Measurements from ENCODE around the gene FN3K.

DNA sequence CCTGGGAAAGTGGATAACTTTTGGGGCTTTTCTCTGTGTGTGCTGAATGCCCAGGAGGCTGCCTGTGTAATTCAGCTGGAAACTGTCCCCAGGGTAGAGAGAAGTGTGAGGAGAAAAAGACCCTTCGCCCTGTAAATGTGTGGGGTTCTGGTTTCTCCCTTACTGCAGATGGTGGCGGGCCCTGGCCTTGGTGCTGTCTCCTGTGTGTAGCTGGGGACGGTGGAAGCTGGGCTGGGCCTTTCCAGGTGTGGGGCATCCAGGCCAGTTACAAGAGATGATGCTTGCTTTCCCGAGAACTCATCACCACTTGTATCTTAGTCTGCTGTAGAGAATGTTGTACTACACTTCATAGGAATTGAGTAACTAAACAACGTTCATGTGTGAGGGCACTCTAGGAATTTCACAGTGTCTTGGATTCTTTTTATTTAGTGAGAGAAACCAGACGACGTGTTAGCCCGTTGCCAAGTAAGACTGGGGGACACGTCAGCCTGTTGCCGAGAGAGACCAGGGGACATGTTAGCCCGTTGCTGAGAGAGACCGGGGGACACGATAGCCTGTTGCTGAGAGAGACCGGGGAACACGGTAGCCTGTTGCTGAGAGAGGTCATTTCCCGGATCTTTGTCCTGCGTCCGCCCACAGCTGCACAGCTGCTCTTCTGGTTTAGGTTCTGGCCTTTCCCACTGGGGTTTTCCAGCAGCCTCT, 59.5 kb downstream of the FN3K start:
- TF ChIP-seq GATA2 (IDR thresholded peaks at IDR 0.05; ENCODE audit: low read depth, low read length) = no peak
- TF ChIP-seq GATA3 (IDR thresholded peaks at IDR 0.05; ENCODE audit: low read depth, low read length) = no peak
